NT2/D1 (cell line): Measurements from ENCODE around the gene DPEP1.
A peak's percentile ranks its signal among the peaks of the same experiment; 100 is the strongest.

Experiments
- DNase-seq: peaks from one replicate; pipeline ENCODE4 v3.0.0-alpha.2; 2011; ENCODE audit warnings: low read depth, low spot score
- H3K27me3 ChIP-seq: 2 replicates; pipeline ENCODE4 v1.6.0; 2011; ENCODE audit warnings: mild to moderate bottlenecking; ENCODE audit not compliant: insufficient read length, insufficient read depth
- H3K36me3 ChIP-seq: 2 replicates; pipeline ENCODE4 v1.6.1; 2011; ENCODE audit warnings: mild to moderate bottlenecking, low read length, mixed read lengths; ENCODE audit not compliant: insufficient read depth, insufficient read length
- H3K4me1 ChIP-seq: 2 replicates; pipeline ENCODE4 v1.5.1; 2011; ENCODE audit not compliant: insufficient read depth, insufficient read length
- H3K4me3 ChIP-seq: 2 replicates; pipeline ENCODE4 v1.5.1; 2011; ENCODE audit warnings: low read depth; ENCODE audit not compliant: insufficient read length
- H3K9ac ChIP-seq: 2 replicates; pipeline ENCODE4 v1.6.0; 2011; ENCODE audit warnings: low read depth; ENCODE audit not compliant: insufficient read length
- H3K9me3 ChIP-seq: 2 replicates; pipeline ENCODE4 v1.5.1; 2011; ENCODE audit warnings: mild to moderate bottlenecking, low read length; ENCODE audit not compliant: insufficient read depth
- SUZ12 ChIP-seq: IDR thresholded peaks from 2 replicates; pipeline ENCODE4 v1.6.1; 2011; ENCODE audit not compliant: insufficient read length, insufficient read depth; ENCODE audit errors: extremely low read depth
- YY1 ChIP-seq: IDR thresholded peaks from 2 replicates; pipeline ENCODE4 v1.6.1; 2011; ENCODE audit not compliant: insufficient read length, insufficient read depth
- ZNF274 ChIP-seq: IDR thresholded peaks from 2 replicates; pipeline ENCODE4 v1.6.1; 2011; ENCODE audit warnings: mild to moderate bottlenecking, low read depth, low read length

The DPEP1 gene

DNA sequence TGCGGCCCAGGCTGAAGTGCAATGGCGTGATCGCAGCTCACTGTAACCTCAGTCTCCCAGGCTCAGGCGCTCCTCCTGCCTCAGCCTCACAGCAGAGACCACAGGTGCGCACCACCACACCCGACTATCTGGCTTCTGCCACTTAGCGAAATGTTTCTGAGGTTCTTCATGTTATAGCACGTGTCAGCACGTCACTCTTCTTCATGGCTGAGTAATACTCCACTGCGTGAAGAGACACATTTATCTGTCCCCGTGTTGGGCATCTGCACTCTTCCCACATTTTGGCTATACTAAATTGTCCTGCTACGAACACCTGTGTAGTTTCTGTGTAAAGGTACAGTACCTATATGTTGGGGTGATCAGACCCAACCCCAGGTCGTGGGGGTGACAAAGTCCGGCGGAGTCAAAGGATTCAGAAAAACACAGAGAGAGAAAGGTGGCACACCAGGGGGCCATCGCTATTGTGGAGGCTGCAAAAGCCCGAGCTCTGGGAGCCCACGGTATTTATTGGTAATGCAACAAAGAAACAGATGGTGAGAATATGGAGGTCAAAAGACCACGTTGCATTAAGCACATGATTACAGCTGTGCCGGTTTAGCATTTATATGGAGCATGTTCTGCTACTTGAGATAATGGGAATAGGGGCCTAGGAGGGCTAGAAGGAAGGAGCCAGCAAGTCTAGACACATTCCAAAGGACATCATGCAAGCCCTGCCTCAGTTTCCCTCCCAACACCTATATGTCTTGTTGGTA lies 851 bp upstream of the DPEP1 start:
- Histone ChIP-seq H3K4me3 (no peak overlapping the region), H3K27me3 (no peaks in the 10 kb centered on the region), H3K9ac (no peak overlapping the region), H3K4me1 (peaks cover 13% of the 10 kb centered on the region), H3K36me3 (no peaks in the 10 kb centered on the region), H3K9me3 (no peaks in the 10 kb centered on the region)
- no peak for TF ChIP-seq YY1
- DNase-seq, result no peak

DNA sequence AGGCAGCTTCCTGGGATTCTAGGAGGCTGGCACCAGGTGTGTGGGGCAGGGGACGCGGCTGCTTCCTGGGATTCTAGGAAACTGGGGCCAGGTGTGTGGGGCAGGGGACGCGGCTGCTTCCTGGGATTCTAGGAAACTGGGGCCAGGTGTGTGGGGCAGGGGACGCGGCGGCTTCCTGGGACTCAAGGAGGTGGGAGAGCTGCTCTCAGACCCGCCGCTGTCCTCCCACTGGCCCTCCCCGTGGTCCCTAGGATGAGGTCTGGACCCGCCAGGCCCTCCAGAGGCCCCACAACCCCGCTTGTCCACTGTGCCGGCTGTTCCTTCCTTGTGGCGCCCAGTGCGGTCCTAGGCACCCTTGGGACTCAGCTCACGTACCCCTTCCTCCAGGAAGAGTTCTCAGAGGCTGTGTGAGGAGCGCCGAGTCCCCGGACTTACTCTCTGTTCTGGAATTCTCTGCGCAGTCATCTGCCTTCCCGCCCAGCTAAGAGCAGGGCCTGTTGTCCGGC lies 565 bp downstream of the DPEP1 start:
- peaks cover 13% of the 10 kb centered on the region for H3K4me1 ChIP-seq
- H3K4me3 ChIP-seq, result no peak overlapping the region
- no peaks in the 10 kb centered on the region for H3K27me3 ChIP-seq
- TF ChIP-seq SUZ12, result no peak
- no peak for TF ChIP-seq YY1
- TF ChIP-seq ZNF274, result no peak
- no peak overlapping the region for H3K9ac ChIP-seq
- no peak for DNase-seq
- H3K9me3 ChIP-seq, result no peaks in the 10 kb centered on the region
- no peaks in the 10 kb centered on the region for H3K36me3 ChIP-seq

GRCh38 chr16:89615176-89615575 lies 1.7 kb downstream of the DPEP1 start:
- Histone ChIP-seq H3K27me3 (no peaks in the 10 kb centered on the region), H3K9me3 (no peaks in the 10 kb centered on the region), H3K36me3 (no peaks in the 10 kb centered on the region), H3K4me1 (peaks cover 16% of the 10 kb centered on the region), H3K9ac (no peak overlapping the region), H3K4me3 (no peak overlapping the region)
- no peak for TF ChIP-seq ZNF274
- no peak for TF ChIP-seq SUZ12
- TF ChIP-seq YY1, result no peak
- DNase-seq, result no peak

DNA sequence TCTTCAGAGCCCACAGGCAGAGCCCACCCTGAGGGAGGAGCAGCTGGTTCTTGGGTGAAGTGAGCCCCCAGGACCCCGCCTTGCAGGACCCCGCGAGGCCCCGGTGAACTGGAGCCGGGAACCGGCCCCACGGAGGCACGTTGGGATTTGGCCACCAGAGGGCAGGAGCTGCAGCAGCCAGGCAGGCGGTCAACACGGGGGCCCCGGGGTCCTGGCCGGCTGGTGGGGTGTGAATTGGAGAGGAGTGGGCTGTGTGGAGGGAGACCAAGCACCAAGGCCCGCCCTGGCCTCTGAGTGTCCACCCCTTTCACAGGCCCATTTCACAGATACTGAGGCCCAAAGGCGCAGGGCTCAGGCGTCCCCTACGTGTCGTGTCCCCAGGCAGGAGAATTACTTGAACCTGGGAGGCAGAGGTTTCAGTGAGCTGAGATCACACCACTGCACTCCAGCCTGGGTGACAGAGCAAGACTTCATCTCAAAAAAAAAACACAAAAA lies 2.2 kb downstream of the DPEP1 start:
- no peak for DNase-seq
- Histone ChIP-seq H3K9me3 (no peaks in the 10 kb centered on the region), H3K36me3 (no peaks in the 10 kb centered on the region), H3K4me1 (peaks cover 21% of the 10 kb centered on the region), H3K4me3 (no peak overlapping the region), H3K9ac (peak overlapping the region; percentile 42), H3K27me3 (no peaks in the 10 kb centered on the region)
- no peak for TF ChIP-seq SUZ12
- no peak for TF ChIP-seq YY1
- no peak for TF ChIP-seq ZNF274

DNA sequence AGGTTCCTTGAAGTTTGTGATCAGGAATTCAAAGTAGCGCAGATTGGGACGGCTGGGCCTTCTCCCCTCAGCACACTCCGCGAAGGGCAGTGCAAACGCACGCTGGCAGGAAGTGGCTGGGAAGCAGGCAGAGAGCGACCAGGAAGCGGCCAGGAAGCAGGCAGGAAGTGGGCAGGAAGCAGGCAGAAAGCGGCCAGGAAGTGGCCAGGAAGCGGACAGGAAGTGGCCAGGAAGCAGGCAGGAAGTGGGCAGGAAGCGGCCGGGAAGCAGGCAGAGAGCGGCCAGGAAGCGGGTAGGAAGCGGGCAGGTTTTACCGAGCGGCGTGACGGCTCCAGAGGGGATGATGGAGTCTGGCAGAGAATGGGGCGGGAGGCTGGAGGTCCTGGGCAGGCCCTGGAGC lies 3.2 kb downstream of the DPEP1 start:
- peaks cover 25% of the 10 kb centered on the region for H3K4me1 ChIP-seq
- H3K36me3 ChIP-seq, result no peaks in the 10 kb centered on the region
- H3K9me3 ChIP-seq, result no peaks in the 10 kb centered on the region
- no peaks in the 10 kb centered on the region for H3K27me3 ChIP-seq
- no peak for DNase-seq
- no peak overlapping the region for H3K4me3 ChIP-seq
- peak overlapping the region; percentile 42 for H3K9ac ChIP-seq
- TF ChIP-seq YY1 (no peak), ZNF274 (no peak), SUZ12 (no peak)

DNA sequence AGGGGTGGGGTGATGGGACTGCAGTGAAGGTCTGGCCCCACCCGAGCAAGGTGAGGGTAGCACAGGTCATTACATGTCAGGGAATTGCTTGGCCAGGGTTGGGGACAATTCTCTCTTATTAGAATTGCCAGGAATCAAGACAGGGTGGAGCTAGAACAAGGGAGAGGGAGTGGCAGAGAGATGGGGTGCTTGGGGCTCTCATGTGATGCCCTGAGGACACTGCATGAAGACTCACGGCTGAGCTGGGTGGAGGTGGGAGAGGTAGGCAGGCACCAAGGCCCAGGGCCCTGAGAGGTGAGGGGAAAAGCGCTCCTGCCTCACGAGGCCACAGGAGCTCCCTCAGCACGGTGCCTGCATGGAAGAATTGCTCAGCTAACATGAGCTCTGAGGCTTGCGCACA lies 3.6 kb downstream of the DPEP1 start:
- DNase-seq, result no peak
- Histone ChIP-seq H3K9me3 (no peaks in the 10 kb centered on the region), H3K4me1 (peaks cover 29% of the 10 kb centered on the region), H3K27me3 (no peaks in the 10 kb centered on the region), H3K4me3 (no peak overlapping the region), H3K9ac (no peak overlapping the region), H3K36me3 (no peaks in the 10 kb centered on the region)
- TF ChIP-seq ZNF274, result no peak
- no peak for TF ChIP-seq SUZ12

DNA sequence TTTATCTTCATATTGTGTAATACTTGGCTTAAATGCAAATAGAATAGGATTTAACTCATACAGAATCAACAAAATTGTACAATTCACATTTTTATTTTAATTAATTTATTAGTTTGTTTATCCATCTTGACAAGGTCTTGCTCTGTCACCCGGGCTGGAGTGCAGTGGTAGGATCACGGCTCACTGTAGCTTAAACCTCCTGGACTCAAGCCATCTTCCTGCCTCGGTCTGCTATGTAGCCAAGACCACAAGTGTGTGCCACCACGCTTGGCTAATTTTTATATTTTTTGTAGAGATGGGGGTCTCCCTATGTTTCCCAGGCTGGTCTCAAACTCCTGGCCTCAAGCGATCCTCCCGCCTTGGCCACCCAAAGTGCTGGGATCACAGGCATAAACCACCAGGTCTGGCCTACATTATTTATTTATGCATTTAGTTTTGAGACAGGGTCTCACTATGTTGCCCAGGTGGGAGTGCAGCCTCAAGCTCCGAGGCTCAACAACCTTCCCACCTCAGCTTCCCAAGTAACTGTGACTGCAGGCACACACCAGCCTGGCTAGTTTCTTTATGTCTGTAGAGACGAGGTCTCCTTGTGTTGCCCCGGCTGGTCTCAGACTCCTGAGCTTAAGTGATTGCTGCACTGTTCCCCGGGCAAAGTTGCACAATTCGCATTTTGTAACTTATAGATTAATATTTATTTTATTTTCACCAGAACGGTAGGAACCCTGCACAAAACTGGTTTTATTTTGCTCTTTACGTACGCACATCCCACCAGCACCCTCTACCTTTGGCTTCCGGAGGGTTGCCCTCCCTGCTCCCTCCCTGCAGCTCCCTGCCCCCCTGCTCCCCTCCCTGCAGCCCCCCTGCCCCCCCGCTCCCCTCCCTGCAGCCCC lies 4.9 kb downstream of the DPEP1 start:
- H3K27me3 ChIP-seq, result no peaks in the 10 kb centered on the region
- H3K36me3 ChIP-seq, result no peaks in the 10 kb centered on the region
- H3K4me1 ChIP-seq, result peaks cover 35% of the 10 kb centered on the region
- TF ChIP-seq SUZ12 (no peak), YY1 (no peak), ZNF274 (no peak)
- no peak overlapping the region for H3K4me3 ChIP-seq
- no peak for DNase-seq
- H3K9ac ChIP-seq, result no peak overlapping the region
- no peaks in the 10 kb centered on the region for H3K9me3 ChIP-seq

GRCh38 chr16:89619840-89620239 lies 6.4 kb downstream of the DPEP1 start:
- H3K9ac ChIP-seq, result peak overlapping the region; percentile 26
- no peaks in the 10 kb centered on the region for H3K9me3 ChIP-seq
- TF ChIP-seq YY1 (no peak), ZNF274 (no peak), SUZ12 (no peak)
- H3K4me1 ChIP-seq, result peaks cover 41% of the 10 kb centered on the region
- H3K27me3 ChIP-seq, result no peaks in the 10 kb centered on the region
- no peak overlapping the region for H3K4me3 ChIP-seq
- no peak for DNase-seq
- no peaks in the 10 kb centered on the region for H3K36me3 ChIP-seq
